GM21619 (cell line): Measurements from ENCODE around the gene TPCN2.
"Not testable (repeated sequence)": the region's sequence is repeated elsewhere in the genome, so short reads cannot be mapped to it uniquely, and the experiment has no call there.

Experiments used
- ATAC-seq: cut with Tn5 transposase; IDR thresholded peaks from one replicate; pipeline ENCODE4 v1.9.1; 2021; ENCODE audit not compliant: unreplicated experiment

The TPCN2 gene

DNA sequence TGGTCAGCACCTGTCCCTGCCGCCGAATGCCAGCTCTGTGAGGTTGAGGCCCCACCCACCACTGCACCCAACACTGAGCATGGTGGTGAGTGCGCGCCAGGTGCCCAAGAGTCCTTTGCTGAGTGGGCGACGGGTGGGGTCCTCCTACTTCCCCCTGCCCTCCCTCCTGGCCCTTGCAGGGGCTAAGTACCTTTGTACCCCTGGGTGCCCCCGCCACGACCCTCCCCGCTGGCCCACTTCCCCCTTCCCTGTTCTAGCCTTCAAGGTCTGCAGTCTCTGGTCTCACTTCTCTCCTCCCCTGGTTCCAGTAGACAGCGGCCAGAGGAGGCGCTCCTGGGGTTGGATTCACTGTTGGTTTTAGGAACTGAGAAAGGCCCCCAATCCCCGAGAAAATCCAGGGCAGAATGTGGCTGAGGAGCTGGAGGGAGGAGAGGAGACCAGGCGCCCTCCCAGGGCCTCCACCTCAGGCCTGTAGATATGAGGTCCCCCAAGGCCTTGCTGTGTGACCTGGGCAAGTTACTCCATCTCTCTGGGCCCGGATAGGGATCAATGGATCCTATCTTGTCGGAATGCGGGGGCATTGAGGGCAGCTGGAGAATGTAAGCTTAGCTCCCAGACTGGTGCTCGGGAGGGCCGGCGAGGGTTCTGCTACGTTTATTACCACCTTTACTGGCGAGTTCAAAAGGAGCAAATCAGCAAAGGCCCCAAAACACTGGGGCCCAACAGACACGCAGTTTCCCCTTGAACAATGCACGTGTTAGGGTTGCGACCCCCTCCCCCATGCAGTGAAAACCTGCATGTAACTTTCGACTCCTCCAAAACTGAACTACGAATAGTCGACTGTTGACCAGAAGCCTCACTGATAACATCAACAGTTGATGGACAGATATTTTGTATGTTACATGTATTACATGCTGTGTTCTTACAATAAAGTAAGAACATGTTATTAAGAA is 75.1 kb downstream of the TPCN2 start:
- no peak for ATAC-seq

DNA sequence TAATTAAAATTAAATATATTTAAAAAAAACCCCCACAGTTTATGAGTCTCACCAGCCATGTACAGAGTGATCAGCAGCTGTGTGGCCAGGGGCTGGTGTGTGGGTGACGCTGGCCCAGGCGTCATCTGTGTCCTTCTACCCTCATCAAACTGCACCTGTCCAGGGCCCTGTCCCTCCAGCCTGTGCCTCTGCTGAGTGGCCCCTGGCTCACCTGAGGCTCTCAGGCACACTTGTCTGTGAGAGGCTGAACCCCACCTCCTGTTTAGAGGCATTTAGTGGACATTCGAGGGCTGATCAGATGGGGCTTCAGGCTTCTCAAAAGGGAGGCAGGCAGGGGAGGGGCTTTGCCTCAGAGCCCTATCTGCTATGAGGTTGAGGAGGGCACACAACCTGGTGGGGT is 77.1 kb downstream of the TPCN2 start:
- no peak for ATAC-seq

DNA sequence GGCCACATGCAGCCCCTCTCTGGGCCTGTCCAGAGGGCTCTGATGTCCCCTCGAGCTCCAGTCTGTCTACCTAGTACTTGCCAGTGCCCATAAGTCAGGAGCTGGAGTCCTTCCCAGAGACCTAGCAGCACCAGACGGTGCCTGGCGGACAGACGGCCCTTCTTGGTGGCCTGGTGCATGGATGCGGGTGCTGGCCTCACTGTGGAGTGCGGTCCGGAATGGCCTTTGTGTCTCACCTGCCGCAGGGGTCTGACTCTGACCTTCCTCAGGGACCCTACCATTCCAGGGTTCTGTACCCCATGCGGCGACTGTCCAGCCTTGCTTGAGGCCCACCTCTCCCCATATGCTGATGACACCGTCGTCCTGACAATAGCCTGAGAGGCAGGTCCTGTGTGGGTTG is 77.6 kb downstream of the TPCN2 start:
- no peak for ATAC-seq

DNA sequence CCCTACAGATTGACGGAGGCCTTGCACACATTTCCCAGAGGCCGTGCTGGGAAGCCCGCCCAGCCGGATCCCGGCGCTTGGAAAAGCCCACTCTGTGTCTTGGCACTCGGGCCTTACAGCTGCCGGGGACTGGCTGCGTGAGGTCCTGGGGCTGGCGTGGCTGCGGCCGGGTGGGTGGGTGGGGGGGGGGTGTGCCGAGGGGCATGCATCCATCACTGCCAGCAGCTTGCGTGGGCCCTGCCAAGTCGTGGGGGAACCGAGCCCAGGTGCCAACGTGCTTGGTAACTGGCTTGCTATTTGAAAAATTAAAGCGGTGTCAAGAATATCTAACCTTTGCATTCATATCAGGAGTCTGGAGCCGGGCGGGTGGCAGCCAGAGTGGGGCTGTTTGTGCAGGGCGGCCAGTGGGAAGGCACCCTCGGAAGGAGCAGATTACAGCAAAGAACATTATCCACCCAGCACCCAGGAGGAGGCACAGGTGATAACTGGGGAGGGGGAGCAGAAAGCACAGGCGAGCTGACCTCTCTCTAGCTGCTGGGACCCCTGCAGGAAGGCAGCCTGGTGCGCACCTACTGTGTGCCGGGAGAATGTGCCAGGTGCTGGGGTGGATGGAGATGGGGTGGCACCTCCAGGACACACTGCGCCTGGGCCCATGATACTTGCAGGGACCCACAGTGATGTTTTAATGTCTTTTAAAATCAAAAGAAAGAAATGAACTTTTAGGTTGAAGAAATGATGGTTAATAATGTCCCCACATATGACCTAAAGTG is 78.5 kb downstream of the TPCN2 start:
- no peak for ATAC-seq

DNA sequence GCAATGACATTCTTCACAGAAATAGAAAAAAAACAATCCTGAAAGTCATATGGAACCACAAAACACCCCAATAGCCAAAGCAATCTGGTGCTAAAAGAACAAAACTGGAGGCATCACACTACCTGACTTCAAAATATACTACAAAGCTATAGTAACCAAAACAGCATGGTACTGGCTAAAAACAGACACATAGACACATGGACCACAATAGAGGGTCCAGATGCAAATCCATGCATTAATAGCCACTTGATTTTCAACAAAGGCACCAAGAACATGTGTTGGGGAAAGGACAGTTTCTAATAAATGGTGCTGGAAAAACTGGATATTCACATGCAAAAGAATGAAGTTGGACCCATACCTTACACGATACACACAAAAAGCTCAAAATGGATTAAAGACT is 79.2 kb downstream of the TPCN2 start:
- ATAC-seq, result no peak

DNA sequence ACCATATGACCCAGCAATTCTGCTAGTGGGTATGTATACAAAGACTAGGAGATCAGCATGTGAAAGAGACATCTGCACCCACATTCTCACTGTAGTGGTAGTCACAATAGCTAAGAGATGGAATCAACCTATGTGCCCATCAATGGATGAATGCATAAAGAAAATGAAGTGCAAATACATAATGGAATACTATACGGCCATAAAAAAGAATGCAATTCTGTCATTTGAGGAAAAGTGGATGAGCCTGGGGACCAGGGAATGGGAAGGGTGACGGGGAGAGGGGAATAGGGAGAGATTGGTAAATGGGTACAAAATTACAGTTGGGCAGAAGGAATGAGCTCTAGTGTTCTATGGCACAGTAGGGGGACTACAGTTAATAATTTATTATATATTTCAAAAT is 80.3 kb downstream of the TPCN2 start:
- no peak for ATAC-seq

DNA sequence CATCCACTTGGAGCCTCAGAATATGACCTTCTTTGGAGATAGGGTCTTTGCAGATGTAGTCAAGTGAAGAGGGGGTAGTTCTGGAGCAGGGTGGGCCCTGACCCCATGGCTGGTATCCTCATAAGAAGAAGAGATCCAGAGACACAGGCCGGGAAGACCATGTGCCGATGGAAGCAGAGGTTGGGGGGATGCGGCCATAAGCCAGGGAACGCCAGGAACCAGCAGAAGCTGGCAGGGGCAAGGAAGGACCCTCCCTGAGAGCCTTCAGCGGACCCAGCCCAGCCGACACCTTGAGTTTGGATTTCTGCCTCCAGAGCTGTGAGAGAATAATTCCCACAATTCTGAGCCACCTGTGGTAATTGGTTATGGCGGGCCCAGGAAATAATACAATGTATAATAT is 80.9 kb downstream of the TPCN2 start:
- ATAC-seq, result no peak

DNA sequence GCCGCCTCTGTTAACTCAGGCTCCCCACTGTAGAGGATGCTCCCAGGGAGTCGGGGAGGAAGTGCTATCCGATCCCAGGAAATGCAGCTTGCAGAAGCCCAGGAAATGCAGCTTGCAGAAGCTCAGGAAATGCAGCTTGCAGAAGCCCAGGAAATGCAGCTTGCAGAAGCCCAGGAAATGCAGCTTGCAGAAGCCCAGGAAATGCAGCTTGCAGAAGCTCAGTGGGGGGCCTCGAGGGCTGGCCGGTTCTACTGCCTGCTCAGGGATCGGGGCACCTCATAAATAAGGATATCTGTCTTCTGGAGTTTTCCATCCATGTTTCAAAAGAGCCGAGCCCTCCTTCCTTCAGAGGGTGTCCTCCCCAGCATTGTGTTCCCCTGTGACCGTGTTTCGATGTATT is 81.9 kb downstream of the TPCN2 start:
- ATAC-seq, result no peak

DNA sequence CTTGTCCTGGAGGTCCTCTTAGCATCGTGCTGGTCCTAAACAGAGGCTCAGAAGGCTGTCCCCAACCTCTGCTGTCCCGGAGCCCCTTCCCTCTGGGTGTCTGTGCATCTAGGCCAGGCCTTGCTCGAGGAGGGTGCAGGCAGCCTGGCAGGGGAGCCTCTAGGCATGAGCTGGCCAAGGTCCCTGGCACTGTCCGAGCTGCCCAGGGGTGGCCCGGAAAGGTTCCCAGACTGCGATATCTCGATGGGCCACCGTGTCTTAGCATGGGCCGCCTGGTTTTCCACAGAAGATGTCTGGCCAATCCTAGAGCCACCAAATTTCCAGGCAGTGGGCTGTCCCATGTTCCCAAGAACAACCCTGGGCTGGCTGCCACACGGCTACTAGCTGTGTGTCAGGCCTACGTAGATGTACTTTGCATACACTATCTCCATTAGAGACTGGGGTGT is 82.4 kb downstream of the TPCN2 start:
- no peak for ATAC-seq

DNA sequence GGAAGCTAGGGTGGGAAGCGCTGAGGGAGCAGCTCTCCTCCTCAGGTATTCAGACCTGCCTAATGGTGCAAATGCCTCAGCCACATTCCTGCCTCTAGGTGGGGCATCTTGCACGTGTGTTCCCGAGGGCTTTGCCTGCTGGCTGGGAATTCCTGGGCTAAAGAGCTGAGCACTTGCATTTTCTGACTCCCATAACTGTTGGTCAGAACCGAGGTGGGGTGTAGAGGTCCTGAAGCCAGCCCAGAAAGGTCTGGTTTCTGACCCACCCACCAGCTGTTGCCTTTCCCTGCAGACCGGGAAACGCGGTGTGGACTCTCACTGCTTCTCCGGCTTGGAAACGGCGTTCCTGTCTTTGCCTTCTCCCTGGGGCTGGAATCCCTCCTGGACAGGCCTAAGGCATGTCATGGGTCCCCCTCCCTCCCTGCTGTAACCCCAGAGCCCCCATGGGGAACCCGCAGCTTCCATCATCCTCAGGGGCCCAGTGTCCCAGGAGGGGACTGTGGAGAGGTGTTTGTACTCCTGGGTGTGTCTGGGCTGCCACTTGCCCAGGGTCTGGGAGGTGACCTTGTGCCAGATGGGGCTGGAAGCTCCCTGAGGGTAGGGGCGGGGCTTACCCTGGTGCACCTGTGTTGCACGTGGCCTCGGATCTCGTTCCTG is 83.0 kb downstream of the TPCN2 start:
- no peak for ATAC-seq

DNA sequence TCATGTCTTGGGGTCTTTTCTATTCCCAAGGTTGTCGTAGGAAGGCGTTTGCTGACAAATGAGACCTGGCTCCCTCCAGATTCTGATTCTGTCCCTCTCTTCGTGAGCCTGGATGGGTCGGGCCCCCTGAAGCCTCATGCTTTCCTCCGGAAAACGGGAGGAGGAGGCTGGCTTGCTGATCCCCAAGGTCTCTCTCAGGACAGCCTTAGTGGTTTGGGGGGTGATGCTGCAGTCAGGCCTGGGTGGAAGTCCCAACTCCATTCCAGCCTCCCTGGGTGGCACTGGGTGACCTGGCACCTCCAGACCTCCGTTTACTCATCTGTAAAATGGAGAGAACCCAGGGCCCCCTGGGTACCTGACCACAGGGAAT is 83.6 kb downstream of the TPCN2 start:
- ATAC-seq, result no peak

DNA sequence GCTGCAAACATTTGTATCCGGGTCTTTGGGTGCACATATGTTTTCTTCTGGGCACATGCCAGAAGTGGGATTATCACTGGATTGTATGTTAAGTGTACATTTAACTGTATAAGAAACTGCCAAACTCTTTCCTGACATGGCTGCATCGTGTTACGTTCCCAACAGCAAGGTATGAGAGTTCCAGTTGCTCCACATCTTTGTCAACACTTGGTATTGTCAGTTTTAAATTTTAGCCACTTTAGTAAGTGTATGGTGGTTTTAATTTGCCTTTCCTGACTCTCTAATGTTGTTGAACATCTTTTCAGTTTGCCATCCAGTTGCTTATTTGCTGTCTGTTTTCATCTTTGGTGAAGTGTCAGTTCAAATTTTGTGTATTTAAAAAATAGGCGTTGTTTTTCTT is 84.5 kb downstream of the TPCN2 start:
- ATAC-seq, result no peak

DNA sequence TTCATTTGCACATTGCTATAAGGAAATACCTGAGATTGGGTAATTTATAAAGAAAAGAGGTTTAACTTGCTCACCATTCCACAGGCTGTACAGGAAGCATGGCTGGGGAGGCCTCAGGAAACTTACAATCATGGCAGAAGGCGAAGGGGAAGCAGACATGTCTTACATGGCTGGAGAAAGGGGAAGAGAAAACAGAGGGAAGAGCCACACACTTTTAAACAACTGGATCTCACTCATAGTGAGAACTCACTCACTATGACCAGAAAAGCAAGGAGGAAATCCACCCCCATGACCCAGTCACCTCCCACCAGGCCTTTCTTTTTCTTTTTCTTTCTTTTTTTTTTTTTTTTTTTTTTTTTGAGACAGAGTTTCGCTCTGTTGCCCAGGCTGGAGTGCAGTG is 85.5 kb downstream of the TPCN2 start:
- not testable (repeated sequence) for ATAC-seq

DNA sequence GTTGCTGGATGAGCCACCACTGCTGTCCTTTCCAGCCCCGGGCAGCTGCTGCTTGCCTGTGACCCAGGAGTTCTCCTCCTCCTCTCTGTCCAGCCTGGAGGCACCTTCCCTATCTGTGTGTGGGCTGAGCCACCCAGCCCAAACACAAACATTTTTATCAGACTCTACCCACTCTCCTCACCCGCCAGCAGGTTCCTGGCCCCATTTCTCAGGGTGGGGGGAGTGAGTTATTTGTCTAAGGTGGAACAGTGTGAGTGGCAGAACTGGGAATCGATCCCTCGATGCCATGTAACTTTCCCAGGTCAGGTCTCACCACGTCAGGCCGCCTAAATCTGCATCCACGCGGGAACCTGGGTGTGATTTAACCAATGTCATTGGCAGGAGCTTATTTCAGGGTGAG is 86.2 kb downstream of the TPCN2 start:
- ATAC-seq, result no peak

DNA sequence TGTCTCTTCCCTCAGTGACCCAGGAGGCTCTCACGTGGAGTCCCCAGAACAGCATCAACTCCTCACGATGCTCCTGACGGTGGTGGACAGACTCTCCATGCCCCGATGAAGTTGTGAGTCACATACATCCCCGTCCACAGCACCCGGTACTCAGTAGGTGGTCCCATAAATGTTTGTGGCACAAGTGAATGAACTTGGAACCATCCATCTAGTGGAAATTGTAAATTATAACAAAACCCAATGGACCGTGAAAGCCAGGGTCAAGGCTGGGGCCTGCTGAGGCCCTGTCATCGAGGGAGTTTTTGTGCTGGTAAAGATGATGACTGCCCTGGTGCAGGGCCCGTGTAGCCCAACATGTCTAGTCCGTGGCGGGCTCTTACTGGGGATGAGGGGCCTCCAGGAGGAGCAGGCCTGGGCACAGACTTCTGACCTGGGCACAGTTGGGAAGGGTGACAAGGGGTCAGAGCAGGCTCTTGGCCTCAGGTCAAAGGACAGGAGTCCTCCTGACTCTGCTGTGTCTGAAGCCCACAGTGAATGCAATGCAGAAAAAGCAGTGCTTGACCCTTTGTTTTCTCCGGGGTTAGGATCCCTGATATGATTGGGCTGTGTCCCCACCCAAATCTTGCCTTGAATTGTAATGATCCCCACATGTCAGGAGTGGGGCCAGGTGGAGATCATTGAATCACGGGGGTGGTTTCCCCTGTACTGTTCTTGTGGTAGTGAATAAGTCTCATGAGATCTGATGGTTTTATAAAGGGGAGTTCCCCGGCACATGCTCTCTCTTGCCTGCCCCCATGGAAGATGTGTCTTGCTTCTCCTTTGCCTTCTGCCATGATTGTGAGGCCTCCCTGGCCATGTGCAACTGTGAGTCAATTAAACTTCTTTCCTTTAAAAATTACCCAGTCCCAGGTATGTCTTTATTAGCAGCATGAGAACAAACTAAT is 87.0 kb downstream of the TPCN2 start:
- no peak for ATAC-seq

DNA sequence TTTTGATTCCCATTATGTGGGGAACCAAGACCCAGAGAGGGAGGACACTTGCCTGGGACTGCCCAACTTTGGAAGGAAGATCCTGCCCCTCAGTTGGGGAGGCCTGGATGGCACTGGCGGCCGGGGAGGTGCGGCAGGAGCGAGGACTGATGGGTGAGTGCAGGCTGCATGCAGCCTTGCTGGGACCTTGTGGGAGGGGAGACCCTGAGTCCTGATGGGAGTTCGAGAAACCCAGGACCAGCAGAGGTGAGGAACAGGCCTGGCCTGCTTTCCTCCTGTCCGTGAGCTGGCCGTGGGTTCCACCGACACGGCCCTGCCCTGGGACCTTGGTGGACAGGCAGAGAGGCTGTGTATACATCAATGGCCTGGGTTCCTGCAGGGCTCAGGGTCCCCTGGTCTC is 87.7 kb downstream of the TPCN2 start:
- no peak for ATAC-seq

DNA sequence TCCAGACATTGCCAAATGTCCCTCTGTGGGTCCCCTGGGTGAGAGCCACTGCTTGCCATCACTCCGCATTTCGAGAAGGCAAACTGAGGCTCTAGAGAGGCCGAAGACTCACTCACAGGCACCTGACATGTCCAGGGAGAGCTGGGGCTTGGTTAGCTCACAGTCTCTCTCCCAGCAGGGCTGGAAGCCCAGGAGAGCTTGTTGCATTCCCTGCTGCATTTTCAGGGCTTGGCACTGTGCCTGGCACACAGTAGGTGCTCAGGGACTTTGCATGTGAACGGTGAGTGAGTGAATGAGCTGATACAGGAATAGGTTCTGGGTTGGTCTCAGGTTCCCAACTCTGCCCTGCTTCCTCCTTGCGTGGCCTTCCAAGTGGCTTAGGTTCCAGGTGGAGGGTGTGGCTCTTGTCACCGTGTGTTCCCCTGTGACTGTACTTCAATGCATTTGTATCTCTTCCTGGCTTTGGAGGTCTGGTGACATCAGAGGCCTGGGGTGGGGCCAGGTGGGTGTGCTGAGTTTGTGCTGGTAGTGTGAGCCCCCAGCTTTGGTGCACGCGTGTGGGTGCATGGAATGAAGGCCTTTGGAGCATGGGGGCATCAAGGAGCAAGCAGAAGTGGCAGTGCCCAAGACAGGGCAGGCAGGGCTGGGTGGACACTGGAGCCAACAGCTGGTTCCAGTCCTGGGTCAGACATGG is 88.6 kb downstream of the TPCN2 start:
- no peak for ATAC-seq

DNA sequence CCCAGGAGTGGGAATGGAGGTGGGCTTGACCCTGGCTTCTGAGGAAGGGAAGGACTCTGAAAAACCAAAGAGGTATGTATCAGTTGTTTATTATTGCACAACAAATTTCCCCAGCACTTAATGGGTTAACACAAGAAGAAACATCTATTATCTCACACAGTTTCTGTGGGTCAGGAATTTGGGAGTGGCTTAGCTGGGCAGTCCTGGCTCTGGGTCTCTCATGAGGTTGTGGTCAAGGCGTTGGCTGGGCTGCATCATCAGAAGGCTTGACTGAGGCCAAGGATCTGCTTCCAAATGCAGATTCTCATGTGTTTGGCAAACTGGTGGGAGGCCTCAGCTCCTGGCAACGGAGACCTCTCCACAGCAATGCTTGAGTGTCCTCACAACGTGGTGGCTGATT is 89.5 kb downstream of the TPCN2 start:
- ATAC-seq, result no peak

DNA sequence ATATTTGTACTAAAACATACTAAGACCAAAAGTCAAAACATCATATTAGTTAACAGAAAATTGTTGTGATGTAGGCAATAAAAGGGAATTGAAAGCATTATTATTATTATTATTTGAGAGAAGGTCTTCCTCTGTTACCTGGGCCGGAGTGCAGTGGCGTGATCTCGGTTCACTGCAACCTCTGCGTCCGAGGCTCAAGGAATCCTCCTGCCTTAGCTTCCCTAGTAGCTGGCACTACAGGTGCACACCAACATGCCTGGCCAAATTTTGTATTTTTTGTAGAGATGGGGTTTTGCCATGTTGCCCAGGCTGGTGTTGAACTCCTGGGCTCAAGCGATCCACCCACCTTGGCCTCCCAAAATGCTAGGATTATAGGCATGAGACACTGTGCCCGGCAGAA is 91.4 kb downstream of the TPCN2 start:
- ATAC-seq, result not testable (repeated sequence)

DNA sequence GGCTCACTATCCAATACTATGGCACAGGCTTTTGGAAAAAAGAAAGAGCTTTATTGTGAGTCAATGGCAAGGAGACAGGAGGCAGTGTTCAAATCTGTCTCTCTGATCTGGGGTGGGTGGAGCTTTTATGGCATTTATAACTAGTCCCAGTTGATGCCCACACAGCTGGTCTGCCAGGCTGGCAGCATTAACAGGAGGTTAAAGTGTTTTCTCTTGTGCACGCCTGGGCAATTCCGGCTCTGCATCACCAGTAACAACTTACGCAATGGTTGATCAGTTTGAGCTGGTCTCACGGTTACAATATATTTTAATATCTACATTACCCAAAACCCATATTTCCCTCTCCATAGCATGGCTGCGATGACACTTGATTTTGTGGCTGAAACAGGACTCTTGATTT is 91.9 kb downstream of the TPCN2 start:
- no peak for ATAC-seq
